HG03460 (cell line): ENCODE data around the gene GOLGA6L7.
"Not testable (repeated sequence)": the region's sequence is repeated elsewhere in the genome, so short reads cannot be mapped to it uniquely, and the experiment has no call there.

Experiments used
- ATAC-seq: cut with Tn5 transposase; IDR thresholded peaks from one replicate; pipeline ENCODE4 v1.9.1; 2021; ENCODE audit not compliant: unreplicated experiment

The GOLGA6L7 gene

GRCh38 chr15:28885128-28885629, 36.7 kb upstream of the GOLGA6L7 start:
- ATAC-seq, result no peak

GRCh38 chr15:28884151-28884940, 35.9 kb upstream of the GOLGA6L7 start:
- no peak for ATAC-seq

GRCh38 chr15:28881600-28881999, 33.2 kb upstream of the GOLGA6L7 start:
- no peak for ATAC-seq

GRCh38 chr15:28881170-28881569, 32.7 kb upstream of the GOLGA6L7 start:
- ATAC-seq, result no peak

- ATAC-seq, result no peak
These were observed 32.2 kb upstream of the GOLGA6L7 start for GRCh38 chr15:28880680-28881079.

- ATAC-seq, result no peak
These were observed 31.1 kb upstream of the GOLGA6L7 start for GRCh38 chr15:28879551-28879950.

- no peak for ATAC-seq
These were observed 29.8 kb upstream of the GOLGA6L7 start for GRCh38 chr15:28878209-28878608.

GRCh38 chr15:28876845-28877185, 28.4 kb upstream of the GOLGA6L7 start:
- no peak for ATAC-seq

GRCh38 chr15:28876131-28876844, 27.8 kb upstream of the GOLGA6L7 start:
- no peak for ATAC-seq

GRCh38 chr15:28875461-28876000, 27.1 kb upstream of the GOLGA6L7 start:
- no peak for ATAC-seq

GRCh38 chr15:28873585-28874190, 25.2 kb upstream of the GOLGA6L7 start:
- no peak for ATAC-seq

- ATAC-seq, result no peak
These were observed 24.6 kb upstream of the GOLGA6L7 start for GRCh38 chr15:28873006-28873405.

- no peak for ATAC-seq
These were observed 22.7 kb upstream of the GOLGA6L7 start for GRCh38 chr15:28871168-28871567.

GRCh38 chr15:28868744-28869345, 20.4 kb upstream of the GOLGA6L7 start:
- ATAC-seq, result no peak

GRCh38 chr15:28861589-28862293, 13.3 kb upstream of the GOLGA6L7 start:
- ATAC-seq, result not testable (repeated sequence)

GRCh38 chr15:28861031-28861534, 12.6 kb upstream of the GOLGA6L7 start:
- ATAC-seq, result no peak

- not testable (repeated sequence) for ATAC-seq
These were observed 6.1 kb upstream of the GOLGA6L7 start for GRCh38 chr15:28854578-28854977.

- not testable (repeated sequence) for ATAC-seq
These were observed 5.2 kb upstream of the GOLGA6L7 start for GRCh38 chr15:28853654-28854053.

GRCh38 chr15:28849766-28850165, 1.3 kb upstream of the GOLGA6L7 start:
- not testable (repeated sequence) for ATAC-seq

GRCh38 chr15:28849271-28849670, 827 bp upstream of the GOLGA6L7 start:
- ATAC-seq, result not testable (repeated sequence)
